H9 (cell line): ENCODE results near the gene PLEKHJ1. TPM values are rescaled to one million over a fixed set of nuclear protein-coding genes. Genes with fewer than 3 reads are reported as not detected.

Experiments
- DNase-seq: peaks from one replicate; pipeline ENCODE4 v3.0.0-alpha.2; 2017
- H2AFZ ChIP-seq: one replicate; pipeline ENCODE4 v1.6.1; 2013; ENCODE audit warnings: mild to moderate bottlenecking, low read length, control low read depth, moderate library complexity
- H2AK5ac ChIP-seq: 2 replicates; pipeline ENCODE4 v1.6.1; 2013; ENCODE audit warnings: low read length, control low read depth, mixed read lengths; ENCODE audit not compliant: insufficient read length
- H2BK120ac ChIP-seq: one replicate; pipeline ENCODE4 v1.6.1; 2013; ENCODE audit warnings: low read depth, mild to moderate bottlenecking, low read length, control low read depth, inconsistent platforms; ENCODE audit not compliant: poor library complexity, severe bottlenecking
- H2BK12ac ChIP-seq: 2 replicates; pipeline ENCODE4 v1.6.1; 2013; ENCODE audit warnings: low read length, control low read depth, mixed read lengths, low read depth; ENCODE audit not compliant: insufficient read length
- H2BK15ac ChIP-seq: 2 replicates; pipeline ENCODE4 v1.6.1; 2013; ENCODE audit warnings: low read depth, low read length, control low read depth
- H2BK20ac ChIP-seq: one replicate; pipeline ENCODE4 v1.6.1; 2013; ENCODE audit warnings: low read depth, mild to moderate bottlenecking, low read length, control low read depth, inconsistent platforms; ENCODE audit not compliant: poor library complexity, severe bottlenecking
- H2BK5ac ChIP-seq: 2 replicates; pipeline ENCODE4 v1.6.1; 2013; ENCODE audit warnings: low read length, control low read depth, mixed read lengths; ENCODE audit not compliant: insufficient read length
- H3K14ac ChIP-seq: 2 replicates; pipeline ENCODE4 v1.6.1; 2013; ENCODE audit warnings: low read length, control low read depth; ENCODE audit not compliant: insufficient read depth
- H3K18ac ChIP-seq: 2 replicates; pipeline ENCODE4 v1.6.1; 2013; ENCODE audit warnings: low read depth, mild to moderate bottlenecking, mixed read lengths, low read length, control low read depth; ENCODE audit not compliant: insufficient read length
- H3K23ac ChIP-seq: 2 replicates; pipeline ENCODE4 v1.6.1; 2013; ENCODE audit warnings: low read length, control low read depth, mixed read lengths, low read depth; ENCODE audit not compliant: insufficient read length
- H3K23me2 ChIP-seq: 2 replicates; pipeline ENCODE4 v1.6.1; 2013; ENCODE audit warnings: low read depth, mild to moderate bottlenecking, mixed read lengths, low read length, control low read depth; ENCODE audit not compliant: insufficient read length, poor library complexity, severe bottlenecking
- H3K27ac ChIP-seq: 2 replicates; pipeline ENCODE4 v1.5.1; 2013; ENCODE audit warnings: low read length, control low read depth, mixed read lengths, low read depth; ENCODE audit not compliant: insufficient read length
- H3K27me3 ChIP-seq: 2 replicates; pipeline ENCODE4 v1.6.1; 2013; ENCODE audit warnings: low read length, control low read depth, inconsistent platforms; ENCODE audit not compliant: insufficient read depth
- H3K4ac ChIP-seq: 2 replicates; pipeline ENCODE4 v1.6.1; 2013; ENCODE audit warnings: low read depth, mild to moderate bottlenecking, control low read depth, inconsistent platforms, low read length, moderate library complexity
- H3K4me1 ChIP-seq: 2 replicates; pipeline ENCODE4 v1.6.1; 2013; ENCODE audit warnings: low read length, control low read depth, inconsistent platforms; ENCODE audit not compliant: insufficient read depth
- H3K4me2 ChIP-seq: 2 replicates; pipeline ENCODE4 v1.6.1; 2013; ENCODE audit warnings: low read length, control low read depth, mixed read lengths; ENCODE audit not compliant: insufficient read length, insufficient read depth
- H3K56ac ChIP-seq: 2 replicates; pipeline ENCODE4 v1.6.1; 2013; ENCODE audit warnings: low read depth, mild to moderate bottlenecking, mixed read lengths, low read length, control low read depth; ENCODE audit not compliant: insufficient read length
- H3K79me1 ChIP-seq: 2 replicates; pipeline ENCODE4 v1.6.1; 2013; ENCODE audit warnings: low read depth, mild to moderate bottlenecking, moderate library complexity, low read length, control low read depth, inconsistent platforms; ENCODE audit not compliant: insufficient read depth, poor library complexity, severe bottlenecking
- H3K79me2 ChIP-seq: 2 replicates; pipeline ENCODE4 v1.6.1; 2013; ENCODE audit warnings: low read length, control low read depth, inconsistent platforms; ENCODE audit not compliant: insufficient read depth
- H3K9ac ChIP-seq: 2 replicates; pipeline ENCODE4 v1.6.1; 2013; ENCODE audit warnings: low read length, control low read depth, mixed read lengths; ENCODE audit not compliant: insufficient read length; ENCODE audit errors: extremely low read depth
- H3K9me3 ChIP-seq: one replicate; pipeline ENCODE4 v1.6.1; 2013; ENCODE audit warnings: low read depth, low read length, inconsistent platforms; ENCODE audit not compliant: control insufficient read depth
- H3T11ph ChIP-seq: one replicate; pipeline ENCODE4 v1.6.1; 2013; ENCODE audit warnings: mild to moderate bottlenecking, low read length, control low read depth, inconsistent platforms
- H4K20me1 ChIP-seq: one replicate; pipeline ENCODE4 v1.6.1; 2013; ENCODE audit not compliant: control insufficient read depth, insufficient read length, insufficient read depth
- H4K5ac ChIP-seq: 2 replicates; pipeline ENCODE4 v1.6.1; 2013; ENCODE audit warnings: low read depth, mild to moderate bottlenecking, mixed read lengths, low read length, control low read depth; ENCODE audit not compliant: insufficient read length
- H4K8ac ChIP-seq: replicated peaks from 2 replicates; pipeline ENCODE4 v1.6.1; 2013; ENCODE audit warnings: low read length, control low read depth, mixed read lengths, low read depth; ENCODE audit not compliant: insufficient read length
- H4K91ac ChIP-seq: 2 replicates; pipeline ENCODE4 v1.6.1; 2013; ENCODE audit warnings: low read depth, mild to moderate bottlenecking, moderate library complexity, mixed read lengths, low read length, control low read depth; ENCODE audit not compliant: insufficient read length
- H3K27ac Mint-ChIP-seq, 3 experiments: 2 replicates in 2 of 3; 3 replicates in 1 of 3; pipeline ENCODE4 v1.8.0; 2020 to 2021; ENCODE audit warnings: mixed read lengths in 3 of 3, mild to moderate bottlenecking in 1 of 3, moderate library complexity in 1 of 3
- H3K27me3 Mint-ChIP-seq: 2 replicates; pipeline ENCODE4 v1.8.0; 2021; ENCODE audit warnings: low read depth, mild to moderate bottlenecking, moderate library complexity, mixed read lengths
- H3K36me3 Mint-ChIP-seq, 3 experiments: 2 replicates in 2 of 3; 3 replicates in 1 of 3; pipeline ENCODE4 v1.8.0; 2020 to 2021; ENCODE audit warnings: low read depth in 3 of 3, mixed read lengths in 3 of 3; ENCODE audit not compliant: insufficient read depth in 1 of 3
- H3K4me1 Mint-ChIP-seq, 2 experiments: 2 replicates each; pipeline ENCODE4 v1.8.0; 2020; ENCODE audit warnings: mixed read lengths in 2 of 2
- H3K4me3 Mint-ChIP-seq, 2 experiments: 2 replicates in 1 of 2; 3 replicates in 1 of 2; pipeline ENCODE4 v1.8.0; 2020 to 2021; ENCODE audit warnings: mild to moderate bottlenecking in 2 of 2, mixed read lengths in 2 of 2, moderate library complexity in 1 of 2
- H3K9me3 Mint-ChIP-seq, 2 experiments: 2 replicates in 1 of 2; 3 replicates in 1 of 2; pipeline ENCODE4 v1.8.0; 2020; ENCODE audit warnings: mild to moderate bottlenecking in 2 of 2, mixed read lengths in 2 of 2, moderate library complexity in 1 of 2
- WGBS: extraction: QIAGEN DNeasy Blood & Tissue Kit; methylation state at CpG from one replicate; pipeline ENCODE4 v1.1.7; 2013; ENCODE audit warnings: missing lambda C conversion rate, low lambda C conversion rate, mixed read lengths; ENCODE audit not compliant: insufficient read length; ENCODE audit errors: extremely low coverage; 5-methylcytosine and 5-hydroxymethylcytosine counted together
- total RNA-seq: library from RNA; stranded (reverse); gene quantifications from 2 replicates; pipeline ENCODE4 v1.2.1, GENCODE V29; 2021
- TF ChIP-seq, protein P1 (sequence below): fragments of 200-600 bp; sonication (generic); conservative IDR thresholded peaks from 3 replicates; pipeline ENCODE4 v1.8.0; 2021; ENCODE audit warnings: antibody characterized with exemption, mild to moderate bottlenecking

The PLEKHJ1 gene
- total RNA-seq, 1 experiment from 2014 or later, result 139 TPM

DNA sequence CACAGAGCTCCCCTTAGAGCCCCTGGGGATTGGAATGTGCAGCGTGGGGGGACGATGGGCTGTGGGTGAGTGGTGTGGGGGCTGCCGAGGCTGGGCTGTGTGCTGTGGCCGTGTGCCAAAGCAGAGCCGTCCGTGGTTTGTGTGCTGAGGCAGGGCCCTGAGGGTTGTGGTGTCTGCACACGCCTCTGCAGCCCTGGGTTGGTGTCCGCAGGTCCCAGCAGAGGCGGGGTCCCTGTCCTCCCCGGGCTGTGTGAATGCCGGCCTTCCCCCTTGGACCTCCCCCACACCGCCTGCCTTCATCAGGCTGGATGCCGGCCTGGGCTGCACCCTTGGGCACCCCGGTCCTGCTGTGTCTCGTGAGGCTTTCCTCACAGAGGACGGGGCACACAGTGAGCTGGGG, 46.2 kb downstream of the PLEKHJ1 start:
- Mint-ChIP-seq H3K4me1 (0 out of 4 replicates have a peak, but pooled peaks cover 0 to 2% of the 10 kb centered on the region in 2 experiments), H3K9me3 (no peaks in the 10 kb centered on the region), H3K27me3 (no peaks in the 10 kb centered on the region), H3K36me3 (peaks cover 22 to 62% (median 58%) of the 10 kb centered on the region in 3 experiments; a peak in 6 of 7 replicates), H3K27ac (no peak overlapping the region), H3K4me3 (no peak overlapping the region)
- H3K4ac ChIP-seq, result no peak overlapping the region
- no peak overlapping the region for H2AK5ac ChIP-seq
- H4K8ac ChIP-seq, result no peak overlapping the region
- H2BK12ac ChIP-seq, result no peak overlapping the region
- H2AFZ ChIP-seq, result no peak overlapping the region
- H3K79me1 ChIP-seq, result no peaks in the 10 kb centered on the region
- no peak overlapping the region for H3K18ac ChIP-seq
- H2BK20ac ChIP-seq, result no peak overlapping the region
- H4K91ac ChIP-seq, result no peak overlapping the region
- no peaks in the 10 kb centered on the region for H3K9me3 ChIP-seq
- no peak overlapping the region for H3K27ac ChIP-seq
- no peaks in the 10 kb centered on the region; the same call in 1 of the 2 replicates for H3K79me2 ChIP-seq
- no peak overlapping the region for H2BK120ac ChIP-seq
- H4K20me1 ChIP-seq, result peaks cover 3% of the 10 kb centered on the region
- H3K4me2 ChIP-seq, result no peak overlapping the region
- no peak overlapping the region for H3T11ph ChIP-seq
- no peak overlapping the region for H3K9ac ChIP-seq
- no CpG with 5 or more reads among the region's 16 CpGs for WGBS
- no peak overlapping the region for H4K5ac ChIP-seq
- no peak overlapping the region for H3K23ac ChIP-seq
- no peaks in the 10 kb centered on the region for H3K27me3 ChIP-seq
- no peak overlapping the region for H3K56ac ChIP-seq
- no peak overlapping the region for H2BK5ac ChIP-seq
- H2BK15ac ChIP-seq, result no peak overlapping the region
- no peak overlapping the region for H3K14ac ChIP-seq
- no peak for DNase-seq
- TF ChIP-seq, protein P1, sequence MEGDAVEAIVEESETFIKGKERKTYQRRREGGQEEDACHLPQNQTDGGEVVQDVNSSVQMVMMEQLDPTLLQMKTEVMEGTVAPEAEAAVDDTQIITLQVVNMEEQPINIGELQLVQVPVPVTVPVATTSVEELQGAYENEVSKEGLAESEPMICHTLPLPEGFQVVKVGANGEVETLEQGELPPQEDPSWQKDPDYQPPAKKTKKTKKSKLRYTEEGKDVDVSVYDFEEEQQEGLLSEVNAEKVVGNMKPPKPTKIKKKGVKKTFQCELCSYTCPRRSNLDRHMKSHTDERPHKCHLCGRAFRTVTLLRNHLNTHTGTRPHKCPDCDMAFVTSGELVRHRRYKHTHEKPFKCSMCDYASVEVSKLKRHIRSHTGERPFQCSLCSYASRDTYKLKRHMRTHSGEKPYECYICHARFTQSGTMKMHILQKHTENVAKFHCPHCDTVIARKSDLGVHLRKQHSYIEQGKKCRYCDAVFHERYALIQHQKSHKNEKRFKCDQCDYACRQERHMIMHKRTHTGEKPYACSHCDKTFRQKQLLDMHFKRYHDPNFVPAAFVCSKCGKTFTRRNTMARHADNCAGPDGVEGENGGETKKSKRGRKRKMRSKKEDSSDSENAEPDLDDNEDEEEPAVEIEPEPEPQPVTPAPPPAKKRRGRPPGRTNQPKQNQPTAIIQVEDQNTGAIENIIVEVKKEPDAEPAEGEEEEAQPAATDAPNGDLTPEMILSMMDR, result no peak
- H3K4me1 ChIP-seq, result no peaks in the 10 kb centered on the region
- no peaks in the 10 kb centered on the region for H3K23me2 ChIP-seq
